K562 (cell line): ENCODE data around the gene TTLL11.

Experiments used
- CBFA2T3 ChIP-seq: fragments of 450-650 bp; IDR thresholded peaks from 2 replicates; pipeline ENCODE4 v1.6.1; 2017
- CBX5 ChIP-seq: IDR thresholded peaks from 2 replicates; pipeline ENCODE4 v1.6.1; 2014; ENCODE audit warnings: low read depth, borderline replicate concordance
- CHD2 ChIP-seq: IDR thresholded peaks from 2 replicates; pipeline ENCODE4 v1.6.1; 2011; ENCODE audit warnings: low read depth, low read length
- CTCF ChIP-seq, 3 experiments: IDR thresholded peaks in 2 of 3; conservative IDR thresholded peaks in 1 of 3; 2 replicates each; pipeline ENCODE4 v1.5.1; 2011 to 2012; ENCODE audit warnings: low read length in 3 of 3, mild to moderate bottlenecking in 3 of 3, control low read depth in 2 of 3, improper control_type of control experiment in 1 of 3, inconsistent platforms in 1 of 3, low read depth in 1 of 3, mixed read lengths in 1 of 3, moderate library complexity in 1 of 3; ENCODE audit not compliant: insufficient read depth in 2 of 3
- ELF1 ChIP-seq: fragments of 200-800 bp; sonication (Bioruptor generic); IDR thresholded peaks from 2 replicates; pipeline ENCODE4 v1.6.1; 2016; ENCODE audit warnings: missing genetic modification characterization, missing compliant biosample characterization
- GATA2 ChIP-seq: sonication (generic); formaldehyde crosslinking; IDR thresholded peaks from 2 replicates; pipeline ENCODE4 v1.4.0; 2020; ENCODE audit warnings: mild to moderate bottlenecking, missing genetic modification reagents
- GTF2E2 ChIP-seq: fragments of 200-800 bp; sonication (Bioruptor generic); IDR thresholded peaks from 2 replicates; pipeline ENCODE4 v1.6.1; 2016; ENCODE audit warnings: missing genetic modification characterization, missing compliant biosample characterization
- HDAC8 ChIP-seq: fragments of 450-650 bp; IDR thresholded peaks from 2 replicates; pipeline ENCODE4 v1.6.1; 2016; ENCODE audit warnings: mild to moderate bottlenecking, missing genetic modification characterization, moderate library complexity, missing compliant biosample characterization
- KLF10 ChIP-seq: fragments of 250-450 bp; sonication (Bioruptor Pico); IDR thresholded peaks from 2 replicates; pipeline ENCODE4 v1.6.1; 2021; ENCODE audit warnings: matching md5 sums
- PKNOX1 ChIP-seq: fragments of 450-650 bp; IDR thresholded peaks from 2 replicates; pipeline ENCODE4 v1.6.1; 2016
- POLR2A ChIP-seq: fragments of 450-650 bp; conservative IDR thresholded peaks from 2 replicates; pipeline ENCODE4 v1.6.1; 2016
- POLR2AphosphoS5 ChIP-seq: IDR thresholded peaks from 2 replicates; pipeline ENCODE4 v1.6.1; 2011; ENCODE audit warnings: mild to moderate bottlenecking, low read depth, low read length, moderate library complexity; ENCODE audit not compliant: control insufficient read depth, insufficient read depth
- TBP ChIP-seq: optimal IDR thresholded peaks from 2 replicates; pipeline ENCODE3; 2011; ENCODE audit warnings: low read depth, low read length, improper control_type of control experiment
- ZNF224 ChIP-seq: sonication (generic); formaldehyde crosslinking; IDR thresholded peaks from 2 replicates; pipeline ENCODE4 v1.8.0; 2022; ENCODE audit warnings: mild to moderate bottlenecking, missing genetic modification reagents

- TF ChIP-seq ZNF224 (no peak), PKNOX1 (no peak), POLR2A (no peak), CBFA2T3 (no peak), HDAC8 (tag) (no peak), POLR2AphosphoS5 (no peak), ELF1 (tag) (no peak), CHD2 (no peak), GTF2E2 (tag) (no peak), CTCF (IDR thresholded peaks at IDR 0.05 in 2 of 3, conservative IDR thresholded peaks at IDR 0.05 in 1 of 3; ENCODE audit: insufficient read depth in 2 of 3, low read depth in 1 of 3, low read length in 3 of 3) (no peak), KLF10 (no peak), TBP (no peak), GATA2 (CRISPR knock-in tag) (no peak), CBX5 (no peak)
These were observed 218.6 kb downstream of the TTLL11 start for GRCh38 chr9:121874524-121874923.
